MM.1S (cell line): ENCODE measurements around the gene FOXD1.

Experiments used
- DNase-seq: peaks from one replicate; pipeline ENCODE4 v3.0.0-alpha.2; 2015
- H2AFZ ChIP-seq: fragments of 300-600 bp; sonication (generic); 2 replicates; pipeline ENCODE4 v1.6.0; 2016; ENCODE audit warnings: antibody characterized with exemption, low read length
- H3F3A ChIP-seq: fragments of 300-600 bp; sonication (generic); 2 replicates; pipeline ENCODE4 v1.6.1; 2016; ENCODE audit warnings: mild to moderate bottlenecking, antibody characterized with exemption, low read length, moderate library complexity, mixed read lengths; ENCODE audit not compliant: insufficient read depth
- H3K27ac ChIP-seq: fragments of 300-600 bp; sonication (generic); 2 replicates; pipeline ENCODE4 v1.5.1; 2016; ENCODE audit warnings: mild to moderate bottlenecking, low read length
- H3K27me3 ChIP-seq: fragments of 300-600 bp; sonication (generic); replicated peaks from 2 replicates; pipeline ENCODE4 v1.6.0; 2016; ENCODE audit warnings: low read length; ENCODE audit not compliant: insufficient read depth
- H3K36me3 ChIP-seq: fragments of 300-600 bp; sonication (generic); replicated peaks from 2 replicates; pipeline ENCODE4 v1.6.1; 2016; ENCODE audit warnings: mild to moderate bottlenecking, low read length, mixed read lengths; ENCODE audit not compliant: insufficient read depth
- H3K4me1 ChIP-seq: fragments of 300-600 bp; sonication (generic); 2 replicates; pipeline ENCODE4 v1.6.1; 2016; ENCODE audit warnings: low read length, mixed read lengths
- H3K4me2 ChIP-seq: fragments of 300-600 bp; sonication (generic); 2 replicates; pipeline ENCODE4 v1.6.0; 2016; ENCODE audit warnings: low read depth, low read length
- H3K4me3 ChIP-seq: fragments of 300-600 bp; sonication (generic); 2 replicates; pipeline ENCODE4 v1.5.1; 2016; ENCODE audit warnings: low read length, mixed read lengths
- H3K79me2 ChIP-seq: fragments of 300-600 bp; sonication (generic); 2 replicates; pipeline ENCODE4 v1.6.1; 2016; ENCODE audit warnings: mixed run types, low read length, mixed read lengths
- H3K9ac ChIP-seq: fragments of 300-600 bp; sonication (generic); 2 replicates; pipeline ENCODE4 v1.6.1; 2016; ENCODE audit warnings: low read length, mixed read lengths
- H3K9me2 ChIP-seq: fragments of 300-600 bp; sonication (generic); replicated peaks from 2 replicates; pipeline ENCODE4 v1.6.1; 2016; ENCODE audit warnings: mild to moderate bottlenecking, low read length, mixed read lengths; ENCODE audit not compliant: insufficient read depth
- H3K9me3 ChIP-seq: fragments of 300-600 bp; sonication (generic); replicated peaks from 2 replicates; pipeline ENCODE4 v1.6.1; 2016; ENCODE audit warnings: mild to moderate bottlenecking, low read length, mixed read lengths; ENCODE audit not compliant: insufficient read depth
- H4K20me1 ChIP-seq: fragments of 300-600 bp; sonication (generic); 2 replicates; pipeline ENCODE4 v1.6.1; 2016; ENCODE audit warnings: mild to moderate bottlenecking, low read length, moderate library complexity, mixed read lengths; ENCODE audit not compliant: insufficient read depth
- EZH2 ChIP-seq: fragments of 300-600 bp; sonication (generic); optimal IDR thresholded peaks from 2 replicates; pipeline ENCODE3; 2017; ENCODE audit warnings: low read depth, mild to moderate bottlenecking, antibody characterized with exemption, low read length, mixed read lengths
- EZH2phosphoT487 ChIP-seq: fragments of 300-600 bp; sonication (generic); IDR thresholded peaks from 2 replicates; pipeline ENCODE4 v1.6.1; 2018; ENCODE audit warnings: antibody characterized with exemption, low read length
- TF ChIP-seq, protein P1 (sequence below): fragments of 300-600 bp; sonication (generic); IDR thresholded peaks from 2 replicates; pipeline ENCODE4 v1.5.1; 2016; ENCODE audit warnings: antibody characterized with exemption, low read length, mixed read lengths

FOXD1 gene

DNA sequence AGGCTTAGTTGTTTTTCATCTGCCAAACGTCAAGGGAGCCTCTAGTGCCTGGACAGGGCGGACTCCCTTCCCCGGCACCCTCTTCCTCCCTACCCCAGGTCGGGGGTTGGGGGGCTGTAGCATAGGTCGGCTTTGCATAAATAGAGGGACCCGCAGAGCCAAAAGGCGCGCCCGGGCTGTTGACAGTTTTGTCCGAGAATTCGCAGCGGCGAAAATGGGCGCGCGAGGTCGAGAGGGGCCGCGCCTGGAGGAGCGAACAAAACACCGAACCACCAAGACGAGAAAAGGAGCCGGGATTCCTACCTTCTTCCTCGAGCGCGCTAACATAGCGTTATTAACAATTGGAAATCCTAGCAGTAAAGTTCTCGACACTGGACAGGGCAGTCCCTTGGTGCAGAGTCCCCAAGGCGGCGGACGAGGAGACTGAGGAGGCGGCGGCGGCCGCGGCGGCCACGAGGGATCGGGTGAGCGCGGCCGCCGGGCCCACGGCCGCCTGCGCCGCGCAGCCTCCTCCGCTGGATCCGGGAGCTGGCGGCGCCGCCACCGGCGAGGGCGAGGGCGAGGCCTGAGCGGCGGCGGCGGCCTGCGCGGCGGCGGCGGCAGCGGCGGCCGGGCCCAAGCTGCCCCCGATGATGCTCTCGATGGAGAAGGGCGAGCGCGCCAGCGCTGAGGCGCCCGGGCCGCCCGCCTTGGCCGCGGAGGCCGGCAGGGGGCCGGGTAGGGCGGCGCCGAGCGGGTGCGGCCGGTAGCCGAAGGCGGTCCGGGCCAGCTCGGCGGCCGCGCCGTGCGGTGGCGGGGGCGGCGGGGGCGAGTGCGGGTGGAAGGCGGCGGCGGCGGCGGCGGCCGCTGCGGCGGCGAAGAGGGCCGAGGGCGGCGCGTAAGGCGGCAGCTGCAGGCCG, 1.7 kb downstream of the FOXD1 start:
- Histone ChIP-seq H3K36me3 (no peaks in the 10 kb centered on the region), H2AFZ (peak overlapping the region; percentile 61; the same call in 1 of the 2 replicates), H3K9ac (peak overlapping the region; percentile 42; the same call in 1 of the 2 replicates), H3K79me2 (peaks cover 8% of the 10 kb centered on the region; the same call in 1 of the 2 replicates), H3F3A (peaks cover 8% of the 10 kb centered on the region; the same call in 1 of the 2 replicates), H3K27ac (no peak overlapping the region), H4K20me1 (no peaks in the 10 kb centered on the region), H3K9me2 (no peaks in the 10 kb centered on the region), H3K4me1 (0 out of 2 replicates have a peak, but pooled peaks cover 3% of the 10 kb centered on the region), H3K4me2 (peak overlapping the region; percentile 97), H3K4me3 (peak overlapping the region; percentile 72), H3K27me3 (peaks cover 48% of the 10 kb centered on the region), H3K9me3 (no peaks in the 10 kb centered on the region)
- DNase-seq, result peak; percentile 55
- TF ChIP-seq, protein P1, sequence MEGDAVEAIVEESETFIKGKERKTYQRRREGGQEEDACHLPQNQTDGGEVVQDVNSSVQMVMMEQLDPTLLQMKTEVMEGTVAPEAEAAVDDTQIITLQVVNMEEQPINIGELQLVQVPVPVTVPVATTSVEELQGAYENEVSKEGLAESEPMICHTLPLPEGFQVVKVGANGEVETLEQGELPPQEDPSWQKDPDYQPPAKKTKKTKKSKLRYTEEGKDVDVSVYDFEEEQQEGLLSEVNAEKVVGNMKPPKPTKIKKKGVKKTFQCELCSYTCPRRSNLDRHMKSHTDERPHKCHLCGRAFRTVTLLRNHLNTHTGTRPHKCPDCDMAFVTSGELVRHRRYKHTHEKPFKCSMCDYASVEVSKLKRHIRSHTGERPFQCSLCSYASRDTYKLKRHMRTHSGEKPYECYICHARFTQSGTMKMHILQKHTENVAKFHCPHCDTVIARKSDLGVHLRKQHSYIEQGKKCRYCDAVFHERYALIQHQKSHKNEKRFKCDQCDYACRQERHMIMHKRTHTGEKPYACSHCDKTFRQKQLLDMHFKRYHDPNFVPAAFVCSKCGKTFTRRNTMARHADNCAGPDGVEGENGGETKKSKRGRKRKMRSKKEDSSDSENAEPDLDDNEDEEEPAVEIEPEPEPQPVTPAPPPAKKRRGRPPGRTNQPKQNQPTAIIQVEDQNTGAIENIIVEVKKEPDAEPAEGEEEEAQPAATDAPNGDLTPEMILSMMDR, result no peak
- TF ChIP-seq EZH2 (no peak), EZH2phosphoT487 (no peak)

GRCh38 chr5:73445665-73446630, 2.6 kb downstream of the FOXD1 start:
- H3K27me3 ChIP-seq, result peaks cover 44% of the 10 kb centered on the region
- no peaks in the 10 kb centered on the region for H4K20me1 ChIP-seq
- H3K27ac ChIP-seq, result no peak overlapping the region
- H3K9ac ChIP-seq, result peak overlapping the region; percentile 42; the same call in 1 of the 2 replicates
- H3K9me3 ChIP-seq, result no peaks in the 10 kb centered on the region
- H3K4me3 ChIP-seq, result peak overlapping the region; percentile 72
- peaks cover 8% of the 10 kb centered on the region; the same call in 1 of the 2 replicates for H3K79me2 ChIP-seq
- H3K36me3 ChIP-seq, result no peaks in the 10 kb centered on the region
- H3F3A ChIP-seq, result peaks cover 8% of the 10 kb centered on the region; the same call in 1 of the 2 replicates
- 0 out of 2 replicates have a peak overlapping the region, but pooled peaks have one; percentile 61 for H2AFZ ChIP-seq
- H3K4me1 ChIP-seq, result 0 out of 2 replicates have a peak, but pooled peaks cover 3% of the 10 kb centered on the region
- DNase-seq, result no peak
- peak overlapping the region; percentile 97; the same call in 1 of the 2 replicates for H3K4me2 ChIP-seq
- no peaks in the 10 kb centered on the region for H3K9me2 ChIP-seq
- TF ChIP-seq EZH2 (no peak), EZH2phosphoT487 (no peak)
- TF ChIP-seq, protein P1, result no peak
